Measurements from ENCODE around the gene LCN6. TPM values are rescaled to one million over a fixed set of nuclear protein-coding genes. Genes with fewer than 3 reads are reported as not detected.

The LCN6 gene
- total RNA-seq, 6 experiments from 2014 or later: not detected

DNA sequence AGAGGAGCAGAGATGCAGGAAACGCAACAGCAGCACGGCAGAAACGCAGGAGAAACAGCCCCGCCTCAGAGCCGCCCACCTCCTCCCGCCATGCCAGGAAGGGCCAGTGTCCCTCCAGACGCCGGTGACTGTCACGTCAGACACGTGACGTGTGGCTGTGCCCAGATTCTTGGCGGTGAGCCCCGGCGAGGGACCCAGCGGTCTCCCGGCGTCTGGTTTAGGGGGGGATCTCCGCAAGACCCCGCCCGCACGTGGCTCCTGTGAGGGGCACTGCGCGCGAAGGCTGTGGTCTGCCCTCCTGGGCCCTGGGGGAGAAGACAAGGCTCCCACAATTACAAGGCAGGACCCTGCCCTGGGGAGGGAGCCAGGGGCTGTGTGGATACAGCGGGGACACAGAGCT is 12.1 kb upstream of the LCN6 start:
- no peak for DNase-seq
- peaks cover 9% of the 10 kb centered on the region for H3K36me3 Mint-ChIP-seq (ENCODE audit: low read depth)
- peaks cover 17% of the 10 kb centered on the region for H3K9me3 Mint-ChIP-seq
- H3K27me3 Mint-ChIP-seq (ENCODE audit: insufficient read depth): peaks cover 4% of the 10 kb centered on the region
- H3K4me3 Mint-ChIP-seq: no peak overlapping the region
- H3K27ac Mint-ChIP-seq: no peak overlapping the region
- TF ChIP-seq, protein P1, sequence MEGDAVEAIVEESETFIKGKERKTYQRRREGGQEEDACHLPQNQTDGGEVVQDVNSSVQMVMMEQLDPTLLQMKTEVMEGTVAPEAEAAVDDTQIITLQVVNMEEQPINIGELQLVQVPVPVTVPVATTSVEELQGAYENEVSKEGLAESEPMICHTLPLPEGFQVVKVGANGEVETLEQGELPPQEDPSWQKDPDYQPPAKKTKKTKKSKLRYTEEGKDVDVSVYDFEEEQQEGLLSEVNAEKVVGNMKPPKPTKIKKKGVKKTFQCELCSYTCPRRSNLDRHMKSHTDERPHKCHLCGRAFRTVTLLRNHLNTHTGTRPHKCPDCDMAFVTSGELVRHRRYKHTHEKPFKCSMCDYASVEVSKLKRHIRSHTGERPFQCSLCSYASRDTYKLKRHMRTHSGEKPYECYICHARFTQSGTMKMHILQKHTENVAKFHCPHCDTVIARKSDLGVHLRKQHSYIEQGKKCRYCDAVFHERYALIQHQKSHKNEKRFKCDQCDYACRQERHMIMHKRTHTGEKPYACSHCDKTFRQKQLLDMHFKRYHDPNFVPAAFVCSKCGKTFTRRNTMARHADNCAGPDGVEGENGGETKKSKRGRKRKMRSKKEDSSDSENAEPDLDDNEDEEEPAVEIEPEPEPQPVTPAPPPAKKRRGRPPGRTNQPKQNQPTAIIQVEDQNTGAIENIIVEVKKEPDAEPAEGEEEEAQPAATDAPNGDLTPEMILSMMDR (IDR thresholded peaks at IDR 0.05): no peak
- H3K4me1 Mint-ChIP-seq (ENCODE audit: low read depth): 0 out of 2 replicates have a peak, but pooled peaks cover 6% of the 10 kb centered on the region

DNA sequence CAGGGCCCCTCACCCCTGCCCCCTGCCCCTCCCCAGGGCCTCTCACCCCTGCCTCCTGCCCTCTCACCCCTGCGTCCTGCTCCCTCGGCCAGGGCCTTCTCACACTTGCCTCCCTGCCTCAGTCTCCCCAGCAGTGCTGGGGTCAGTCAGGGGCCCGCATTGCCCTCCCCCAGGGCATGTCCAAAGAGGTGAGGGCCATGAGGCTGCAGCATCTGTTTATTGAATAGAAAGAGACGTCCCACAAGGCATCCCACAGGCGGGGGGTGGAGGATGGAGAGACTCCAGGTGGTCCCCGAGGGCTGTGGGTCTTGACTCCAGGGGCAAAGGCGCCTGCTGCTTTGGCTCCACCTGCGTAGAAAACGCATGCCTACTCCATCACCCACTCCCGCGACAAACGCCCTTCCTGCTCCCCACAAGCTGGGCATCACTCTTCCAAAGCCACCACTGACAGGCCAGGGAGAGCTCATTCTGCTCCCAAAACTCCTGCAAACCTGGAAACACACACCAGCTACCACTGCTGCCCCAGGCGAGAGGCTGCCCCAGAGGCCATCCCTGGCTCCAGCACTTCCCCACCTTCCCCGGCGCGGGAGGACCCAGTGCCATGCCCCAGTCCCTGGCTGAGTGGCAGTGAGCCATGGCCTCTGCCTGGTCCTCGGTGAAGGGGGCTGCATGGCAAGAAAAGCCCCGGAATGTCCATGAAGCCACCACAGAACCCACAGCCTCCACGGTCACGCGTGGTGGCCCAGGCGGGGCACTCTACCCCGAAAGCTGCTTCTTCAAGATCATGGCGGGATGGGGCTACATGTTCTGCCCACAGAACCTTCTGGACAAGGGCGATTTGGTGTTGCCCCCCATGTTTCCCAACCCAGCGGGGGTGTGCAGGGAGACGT is 11.4 kb upstream of the LCN6 start:
- Mint-ChIP-seq H3K36me3 (ENCODE audit: low read depth) (peaks cover 11% of the 10 kb centered on the region), H3K9me3 (peaks cover 19% of the 10 kb centered on the region), H3K4me1 (ENCODE audit: low read depth) (0 out of 2 replicates have a peak, but pooled peaks cover 6% of the 10 kb centered on the region), H3K27ac (no peak overlapping the region), H3K4me3 (no peak overlapping the region), H3K27me3 (ENCODE audit: insufficient read depth) (peaks cover 3% of the 10 kb centered on the region)
- TF ChIP-seq, protein P1 (IDR thresholded peaks at IDR 0.05): no peak
- no peak for DNase-seq

DNA sequence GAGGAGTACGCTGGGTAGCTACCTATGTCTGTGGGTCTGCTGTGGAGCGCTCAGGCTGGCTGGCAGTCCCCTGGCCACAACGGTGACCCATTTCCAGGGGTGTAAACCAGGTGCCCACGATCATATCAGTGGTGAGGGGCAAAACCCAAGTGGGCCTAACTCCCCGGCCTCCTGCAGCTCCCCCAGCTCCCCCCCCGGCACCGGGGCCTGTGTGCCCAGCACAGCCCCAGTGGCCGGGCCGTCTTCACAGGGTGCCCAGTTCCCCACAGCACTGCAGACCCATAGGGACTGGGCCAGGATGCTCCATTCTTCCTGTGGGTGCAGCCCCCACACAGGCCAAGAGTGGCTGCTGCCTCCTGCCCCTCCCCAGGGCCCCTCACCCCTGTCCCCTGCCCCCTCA is 10.7 kb upstream of the LCN6 start:
- TF ChIP-seq, protein P1 (IDR thresholded peaks at IDR 0.05): no peak
- H3K9me3 Mint-ChIP-seq: peaks cover 19% of the 10 kb centered on the region
- H3K27ac Mint-ChIP-seq: no peak overlapping the region
- no peak for DNase-seq
- H3K27me3 Mint-ChIP-seq (ENCODE audit: insufficient read depth): peaks cover 3% of the 10 kb centered on the region
- H3K36me3 Mint-ChIP-seq (ENCODE audit: low read depth): peaks cover 11% of the 10 kb centered on the region
- H3K4me1 Mint-ChIP-seq (ENCODE audit: low read depth): 0 out of 2 replicates have a peak, but pooled peaks cover 6% of the 10 kb centered on the region
- no peak overlapping the region for H3K4me3 Mint-ChIP-seq

DNA sequence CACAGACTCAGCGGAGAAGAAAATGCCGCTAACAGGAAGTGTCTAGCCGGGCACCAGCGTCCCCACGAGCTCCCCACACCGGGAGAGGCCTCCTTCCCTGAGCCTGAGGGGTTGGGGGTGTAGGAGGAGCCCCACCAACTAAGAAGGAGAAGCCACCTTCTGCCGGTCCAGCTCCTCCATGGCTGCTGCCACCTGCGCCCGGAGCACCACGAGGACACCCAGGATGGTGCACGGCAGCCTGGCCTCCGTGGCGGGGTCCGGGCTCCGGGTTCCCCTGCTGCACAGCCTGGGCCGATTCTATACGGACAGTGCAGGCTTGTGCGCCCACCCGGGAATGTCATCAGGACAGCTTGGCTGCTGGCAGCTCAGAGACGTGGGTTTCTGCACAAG is 9.4 kb upstream of the LCN6 start:
- H3K36me3 Mint-ChIP-seq (ENCODE audit: low read depth): peaks cover 11% of the 10 kb centered on the region
- no peak overlapping the region for H3K4me3 Mint-ChIP-seq
- H3K27me3 Mint-ChIP-seq (ENCODE audit: insufficient read depth): peaks cover 5% of the 10 kb centered on the region
- H3K27ac Mint-ChIP-seq: no peak overlapping the region
- TF ChIP-seq, protein P1 (IDR thresholded peaks at IDR 0.05): no peak
- peaks cover 19% of the 10 kb centered on the region for H3K9me3 Mint-ChIP-seq
- no peak for DNase-seq
- 0 out of 2 replicates have a peak, but pooled peaks cover 6% of the 10 kb centered on the region for H3K4me1 Mint-ChIP-seq (ENCODE audit: low read depth)

DNA sequence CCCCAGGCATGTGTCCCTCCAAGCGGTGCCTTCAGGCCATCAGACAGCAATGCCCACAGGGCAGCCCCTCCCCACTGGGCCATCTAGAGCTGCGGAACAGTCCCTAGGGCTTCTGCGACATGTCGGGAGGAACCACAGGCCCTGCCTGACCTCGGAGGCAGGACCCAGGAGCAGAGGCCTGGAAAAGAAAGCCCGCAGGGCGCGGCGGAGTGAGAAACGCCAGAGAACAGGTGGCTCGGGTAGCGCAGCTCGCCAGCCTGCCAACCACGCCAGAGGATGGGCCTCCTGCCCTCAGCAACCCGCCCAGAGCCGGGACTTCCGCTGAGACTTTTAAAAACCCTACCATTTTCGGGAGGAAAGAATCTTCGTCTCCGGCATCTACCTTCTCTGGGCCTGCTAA is 9.0 kb upstream of the LCN6 start:
- no peak overlapping the region for H3K27ac Mint-ChIP-seq
- H3K27me3 Mint-ChIP-seq (ENCODE audit: insufficient read depth): peaks cover 7% of the 10 kb centered on the region
- H3K4me3 Mint-ChIP-seq: no peak overlapping the region
- TF ChIP-seq, protein P1 (IDR thresholded peaks at IDR 0.05): no peak
- peaks cover 11% of the 10 kb centered on the region for H3K36me3 Mint-ChIP-seq (ENCODE audit: low read depth)
- DNase-seq: no peak
- 0 out of 2 replicates have a peak, but pooled peaks cover 6% of the 10 kb centered on the region for H3K4me1 Mint-ChIP-seq (ENCODE audit: low read depth)
- H3K9me3 Mint-ChIP-seq: peaks cover 22% of the 10 kb centered on the region

Measured in HFFc6 (cell line).